GM18520 (cell line): ENCODE results near the gene ACAP3.

Experiments used
- ATAC-seq: cut with Tn5 transposase; IDR thresholded peaks from one replicate; pipeline ENCODE4 v1.9.1; 2021; ENCODE audit not compliant: unreplicated experiment

The ACAP3 gene

DNA sequence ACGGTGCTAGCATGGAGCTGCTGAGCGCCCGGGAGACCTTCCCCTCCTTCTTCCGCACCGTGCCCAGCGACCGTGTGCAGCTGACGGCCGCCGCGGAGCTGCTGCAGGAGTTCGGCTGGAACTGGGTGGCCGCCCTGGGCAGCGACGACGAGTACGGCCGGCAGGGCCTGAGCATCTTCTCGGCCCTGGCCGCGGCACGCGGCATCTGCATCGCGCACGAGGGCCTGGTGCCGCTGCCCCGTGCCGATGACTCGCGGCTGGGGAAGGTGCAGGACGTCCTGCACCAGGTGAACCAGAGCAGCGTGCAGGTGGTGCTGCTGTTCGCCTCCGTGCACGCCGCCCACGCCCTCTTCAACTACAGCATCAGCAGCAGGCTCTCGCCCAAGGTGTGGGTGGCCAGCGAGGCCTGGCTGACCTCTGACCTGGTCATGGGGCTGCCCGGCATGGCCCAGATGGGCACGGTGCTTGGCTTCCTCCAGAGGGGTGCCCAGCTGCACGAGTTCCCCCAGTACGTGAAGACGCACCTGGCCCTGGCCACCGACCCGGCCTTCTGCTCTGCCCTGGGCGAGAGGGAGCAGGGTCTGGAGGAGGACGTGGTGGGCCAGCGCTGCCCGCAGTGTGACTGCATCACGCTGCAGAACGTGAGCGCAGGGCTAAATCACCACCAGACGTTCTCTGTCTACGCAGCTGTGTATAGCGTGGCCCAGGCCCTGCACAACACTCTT lies 24.5 kb upstream of the ACAP3 start:
- ATAC-seq, result no peak

- no peak for ATAC-seq
Measured at GRCh38 chr1:1331068-1331965, 23.6 kb upstream of the ACAP3 start, which contains the start of gene TAS1R3. Gene TAS1R3 (plus strand): TSS chr1:1331280. CDS start chr1:1331346, 66 bp downstream.

DNA sequence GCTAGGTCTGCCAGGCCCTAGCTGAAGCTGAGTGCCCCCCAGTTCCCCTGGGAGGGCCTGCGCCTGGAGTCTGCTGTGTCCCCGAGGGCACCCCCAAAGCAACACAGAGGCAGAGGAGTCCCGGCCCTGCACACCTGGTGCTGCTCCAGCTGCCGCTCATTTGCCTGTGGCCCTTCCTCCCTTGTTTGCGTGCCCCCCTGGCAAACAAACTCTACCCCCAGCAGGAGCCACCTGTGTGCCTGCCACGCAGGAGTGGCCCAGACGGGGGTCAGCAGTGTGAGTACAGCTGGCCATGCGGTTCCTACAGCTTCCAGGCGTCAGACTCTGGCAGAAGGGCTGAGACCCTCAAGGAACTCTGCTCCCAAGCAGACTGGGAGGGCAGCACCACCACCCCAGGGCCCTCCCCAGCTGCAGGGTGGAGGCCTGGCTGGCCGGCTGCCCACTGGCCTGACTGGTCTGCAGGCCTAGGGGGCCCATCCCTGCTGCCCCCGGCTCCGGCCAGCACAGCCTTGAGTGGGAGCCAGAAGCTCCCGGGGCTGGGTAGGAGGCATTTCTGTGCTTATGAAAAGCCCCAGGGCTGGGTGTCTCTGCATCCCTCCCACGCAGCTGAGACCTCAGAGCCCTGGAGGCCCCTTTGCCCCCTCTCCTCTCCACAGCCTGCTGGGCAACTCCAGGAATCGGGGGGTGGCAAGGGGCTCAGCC lies 22.8 kb upstream of the ACAP3 start:
- no peak for ATAC-seq

DNA sequence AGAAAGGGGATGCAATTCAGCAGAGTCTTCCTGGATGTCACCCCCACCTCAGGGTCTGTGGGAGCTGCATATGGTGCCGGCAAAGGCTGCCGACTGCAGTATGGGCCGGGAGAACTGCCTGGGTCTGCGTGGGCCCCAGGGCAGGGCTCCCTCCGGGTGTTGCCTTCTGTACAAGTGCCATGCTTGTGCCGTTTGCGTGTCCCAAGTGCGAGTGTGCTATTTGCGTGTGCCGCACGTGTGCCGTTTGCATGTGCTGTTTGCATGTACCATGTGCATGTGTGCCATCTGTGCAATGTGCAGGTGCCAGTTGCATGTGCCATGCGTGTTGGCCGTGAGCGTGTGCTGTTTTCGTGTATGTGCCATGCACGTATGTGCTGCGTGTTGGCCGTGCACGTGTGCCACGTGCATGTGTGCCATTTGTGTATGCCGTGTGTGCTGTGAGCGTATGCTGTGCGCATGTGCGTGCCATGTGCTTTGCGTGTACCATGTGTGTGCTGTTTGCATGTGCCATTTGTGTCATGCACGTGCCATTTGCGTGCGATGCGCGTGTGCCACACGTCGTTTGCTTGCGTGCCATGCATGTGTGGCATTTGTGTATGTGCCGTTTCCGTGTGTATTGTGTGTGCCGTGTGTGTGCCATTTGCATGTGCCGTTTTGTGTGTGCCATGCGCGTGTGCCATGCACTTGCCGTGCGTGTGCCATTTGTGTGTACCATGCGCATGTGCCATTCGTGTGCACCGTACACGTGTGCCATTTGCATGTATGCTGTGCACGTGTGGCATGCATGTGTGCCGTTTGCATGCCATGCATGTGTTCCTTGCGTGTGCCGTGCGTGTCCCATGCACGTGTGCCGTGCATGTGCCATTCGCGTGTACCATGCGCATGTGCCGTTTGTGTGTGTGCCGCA lies 21.8 kb upstream of the ACAP3 start:
- ATAC-seq, result no peak

DNA sequence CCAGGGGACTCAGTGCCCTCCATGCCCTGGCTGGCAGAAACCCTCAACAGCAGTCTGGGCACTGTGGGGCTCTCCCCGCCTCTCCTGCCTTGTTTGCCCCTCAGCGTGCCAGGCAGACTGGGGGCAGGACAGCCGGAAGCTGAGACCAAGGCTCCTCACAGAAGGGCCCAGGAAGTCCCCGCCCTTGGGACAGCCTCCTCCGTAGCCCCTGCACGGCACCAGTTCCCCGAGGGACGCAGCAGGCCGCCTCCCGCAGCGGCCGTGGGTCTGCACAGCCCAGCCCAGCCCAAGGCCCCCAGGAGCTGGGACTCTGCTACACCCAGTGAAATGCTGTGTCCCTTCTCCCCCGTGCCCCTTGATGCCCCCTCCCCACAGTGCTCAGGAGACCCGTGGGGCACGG lies 20.5 kb upstream of the ACAP3 start:
- no peak for ATAC-seq

GRCh38 chr1:1327291-1327690 lies 19.6 kb upstream of the ACAP3 start:
- no peak for ATAC-seq

GRCh38 chr1:1326075-1326605 lies 18.4 kb upstream of the ACAP3 start:
- ATAC-seq, result no peak

- ATAC-seq, result no peak
Measured at GRCh38 chr1:1325288-1326074, 17.8 kb upstream of the ACAP3 start.

GRCh38 chr1:1324524-1325287 lies 17.0 kb upstream of the ACAP3 start, which contains the start of the genes CPTP and INTS11:
Gene CPTP (plus strand): TSS chr1:1324802. CDS start chr1:1326911, 2,109 bp downstream.
Gene INTS11 (minus strand): TSS chr1:1324660. CDS start chr1:1324608, 52 bp downstream.
- ATAC-seq, result peak; percentile 66

DNA sequence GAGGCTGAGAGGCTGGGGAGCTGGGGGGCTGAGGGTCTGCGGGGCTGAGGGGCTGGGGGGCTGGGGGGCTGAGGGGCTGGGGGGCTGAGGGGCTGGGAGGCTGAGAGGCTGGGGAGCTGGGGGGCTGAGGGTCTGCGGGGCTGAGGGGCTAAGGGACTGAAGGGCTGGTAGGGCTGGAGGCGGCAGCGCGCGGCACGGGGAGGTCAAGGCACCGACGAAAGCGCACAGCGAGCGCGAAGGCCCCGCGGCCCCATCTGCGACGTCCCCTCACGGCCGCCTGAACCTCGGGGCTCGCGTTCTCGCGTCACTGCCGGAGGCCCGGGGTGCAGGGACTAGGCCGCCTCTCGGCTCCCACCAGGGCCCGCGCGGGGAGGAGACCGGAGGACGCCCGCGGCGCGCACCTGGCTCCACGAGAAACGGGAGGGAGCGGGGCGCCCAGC lies 16.4 kb upstream of the ACAP3 start:
- no peak for ATAC-seq

GRCh38 chr1:1322952-1323351 lies 15.2 kb upstream of the ACAP3 start:
- ATAC-seq, result no peak

GRCh38 chr1:1322418-1322817 lies 14.7 kb upstream of the ACAP3 start:
- no peak for ATAC-seq

DNA sequence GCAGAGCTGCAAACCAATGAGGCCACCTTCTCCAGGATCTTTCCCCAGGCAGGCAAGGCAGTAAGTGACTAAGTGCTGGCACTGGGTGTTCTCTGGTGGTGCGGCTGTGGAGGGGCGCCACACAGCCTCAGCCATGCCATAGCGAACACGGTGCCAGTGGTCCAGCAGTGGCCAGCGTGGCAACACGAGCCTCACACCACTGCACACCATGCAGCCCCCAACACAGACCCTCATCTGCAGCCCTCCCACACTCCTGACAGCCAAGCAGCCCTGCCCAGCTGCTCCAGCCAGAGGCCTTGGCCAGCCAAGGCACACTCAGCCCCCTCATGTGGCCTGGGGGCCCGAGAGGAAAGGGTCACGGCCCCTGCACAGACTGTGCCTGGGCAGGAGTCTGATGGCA lies 13.7 kb upstream of the ACAP3 start:
- ATAC-seq, result no peak

- ATAC-seq, result no peak
Measured at GRCh38 chr1:1320666-1321448, 13.1 kb upstream of the ACAP3 start.

DNA sequence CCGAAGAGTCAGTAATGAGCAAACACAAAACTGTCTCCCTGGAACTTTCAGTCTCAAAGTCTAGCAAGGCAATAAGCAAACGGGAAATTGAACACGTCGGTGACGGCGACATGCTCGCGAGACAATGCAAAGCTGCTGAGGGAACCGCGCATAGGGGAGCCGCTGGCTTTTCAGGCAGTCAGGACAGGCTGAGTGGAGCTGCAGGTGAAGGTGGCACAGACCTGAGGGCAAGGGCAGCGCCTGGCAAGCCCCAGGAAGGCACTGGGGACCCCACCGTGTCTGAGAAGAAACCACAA lies 11.9 kb upstream of the ACAP3 start:
- no peak for ATAC-seq

- no peak for ATAC-seq
Measured at GRCh38 chr1:1318777-1319645, 11.3 kb upstream of the ACAP3 start.

GRCh38 chr1:1318131-1318652 lies 10.5 kb upstream of the ACAP3 start:
- no peak for ATAC-seq
